Endothelial cell of umbilical vein (primary cell): ENCODE data around the gene KAZN. TPM values are rescaled to one million over a fixed set of nuclear protein-coding genes. Genes with fewer than 3 reads are reported as not detected.

Experiments used
- BruUV-seq: library from RNA; stranded (reverse); fragments of 400-500 nt; replicated peaks from 2 replicates; lab custom pipeline; 2021; lab: Mats Ljungman, UMichigan
- CTCF ChIA-PET: fragments of 300-600, 350-600 bp; sonication (Branson Sonifier 250); formaldehyde crosslinking; loops from one replicate; lab custom pipeline; 2021; ENCODE audit warnings: antibody characterized with exemption, inconsistent platforms; lab: Charles Lee
- POLR2A ChIA-PET: fragments of 300-600, 350-600 bp; sonication (Branson Sonifier 250); formaldehyde crosslinking; loops from one replicate; lab custom pipeline; 2021; ENCODE audit warnings: antibody characterized with exemption, inconsistent platforms; lab: Charles Lee
- DNase-seq: peaks from one replicate; pipeline ENCODE4 v3.0.0-alpha.2; 2011; ENCODE audit warnings: low read depth, low spot score
- FAIRE-seq: peaks from 2 replicates; lab custom pipeline; 2011; peaks lifted over from hg19 to GRCh38; lab: Jason Lieb, UNC
- H2AFZ ChIP-seq: 2 replicates; pipeline ENCODE4 v1.6.0; 2012; ENCODE audit warnings: low read depth, low read length, control low read depth, inconsistent platforms
- H3K27ac ChIP-seq: 2 replicates; pipeline ENCODE4 v1.5.1; 2011; ENCODE audit warnings: low read depth, mild to moderate bottlenecking, control low read depth, low read length, moderate library complexity; ENCODE audit not compliant: insufficient read depth
- H3K27me3 ChIP-seq, 2 experiments: 2 replicates each; pipeline versions ENCODE4 v1.6.0 to v1.6.1; 2011; ENCODE audit warnings: low read length in 2 of 2, mixed read lengths in 1 of 2; ENCODE audit not compliant: control insufficient read depth in 2 of 2, insufficient read depth in 2 of 2
- H3K36me3 ChIP-seq, 2 experiments: 2 replicates in 1 of 2; 3 replicates in 1 of 2; pipeline ENCODE4 v1.5.1; 2011; ENCODE audit warnings: low read length in 2 of 2, mild to moderate bottlenecking in 1 of 2, moderate library complexity in 1 of 2; ENCODE audit not compliant: control insufficient read depth in 2 of 2, insufficient read depth in 2 of 2; ENCODE audit errors: extremely low read depth in 1 of 2
- H3K4me1 ChIP-seq: 3 replicates; pipeline ENCODE4 v1.5.1; 2011; ENCODE audit warnings: mild to moderate bottlenecking, low read length; ENCODE audit not compliant: control insufficient read depth, insufficient read depth; ENCODE audit errors: extremely low read depth
- H3K4me2 ChIP-seq: 2 replicates; pipeline ENCODE4 v1.6.1; 2011; ENCODE audit warnings: low read length, control low read depth, mixed read lengths; ENCODE audit not compliant: insufficient read depth
- H3K4me3 ChIP-seq, 3 experiments: fragments of 200-600 bp in 1 of 3; sonication (generic), shearing (Covaris generic) in 1 of 3; replicated peaks in 1 of 3; 2 replicates each; pipeline ENCODE4 v1.5.1; 2011 to 2016; ENCODE audit warnings: control low read depth in 3 of 3, low read length in 3 of 3, mild to moderate bottlenecking in 2 of 3, inconsistent platforms in 1 of 3, low read depth in 1 of 3, moderate library complexity in 1 of 3; ENCODE audit not compliant: insufficient read depth in 1 of 3
- H3K79me2 ChIP-seq: 2 replicates; pipeline ENCODE4 v1.6.0; 2012; ENCODE audit warnings: low read length, inconsistent platforms; ENCODE audit not compliant: control insufficient read depth, insufficient read depth
- H3K9ac ChIP-seq: replicated peaks from 2 replicates; pipeline ENCODE3; 2011; ENCODE audit warnings: low read length, control low read depth; ENCODE audit not compliant: insufficient read depth; ENCODE audit errors: extremely low read depth
- H3K9me1 ChIP-seq: replicated peaks from 3 replicates; pipeline ENCODE4 v1.6.0; 2011; ENCODE audit warnings: mild to moderate bottlenecking, low read length; ENCODE audit not compliant: control insufficient read depth, insufficient read depth; ENCODE audit errors: extremely low read depth
- H3K9me3 ChIP-seq: replicated peaks from 2 replicates; pipeline ENCODE4 v1.5.1; 2012; ENCODE audit warnings: low read length, inconsistent platforms; ENCODE audit not compliant: control insufficient read depth, insufficient read depth
- H4K20me1 ChIP-seq: replicated peaks from 2 replicates; pipeline ENCODE3; 2011; ENCODE audit warnings: mild to moderate bottlenecking, low read length; ENCODE audit not compliant: control insufficient read depth, insufficient read depth; ENCODE audit errors: extremely low read depth
- EZH2 ChIP-seq: IDR thresholded peaks from 2 replicates; pipeline ENCODE4 v1.6.1; 2012; ENCODE audit warnings: borderline replicate concordance, low read depth, mild to moderate bottlenecking, moderate library complexity, low read length, inconsistent platforms; ENCODE audit not compliant: severe bottlenecking
- FOS ChIP-seq: IDR thresholded peaks from 2 replicates; pipeline ENCODE4 v1.6.1; 2011; ENCODE audit warnings: mild to moderate bottlenecking, low read length, moderate library complexity, borderline replicate concordance; ENCODE audit not compliant: insufficient read depth
- GATA2 ChIP-seq: IDR thresholded peaks from 2 replicates; pipeline ENCODE4 v1.7.0; 2011; ENCODE audit warnings: low read depth, mild to moderate bottlenecking, moderate library complexity, mixed read lengths, low read length; ENCODE audit not compliant: insufficient read length, insufficient read depth
- JUN ChIP-seq: IDR thresholded peaks from 2 replicates; pipeline ENCODE4 v1.6.1; 2011; ENCODE audit warnings: borderline replicate concordance, low read depth; ENCODE audit not compliant: insufficient read length, insufficient read depth
- MYC ChIP-seq: IDR thresholded peaks from one replicate; pipeline ENCODE4 v1.6.1; 2011; ENCODE audit warnings: mild to moderate bottlenecking, low read depth, low read length
- POLR2A ChIP-seq: IDR thresholded peaks from 2 replicates; pipeline ENCODE4 v1.6.1; 2012; ENCODE audit warnings: low read depth, mild to moderate bottlenecking, control low read depth, low read length
- POLR2AphosphoS5 ChIP-seq: IDR thresholded peaks from 2 replicates; pipeline ENCODE4 v1.6.1; 2012; ENCODE audit warnings: low read depth, mild to moderate bottlenecking, control low read depth, low read length, moderate library complexity; ENCODE audit not compliant: insufficient read depth
- dilution Hi-C: fragments of 300-500 bp; cut with MboI; formaldehyde crosslinking; loops from one replicate; pipeline ENCODE4 v1.15.0; 2019; ENCODE audit warnings: low sequenced_read_pairs; ENCODE audit not compliant: extremely low pct_ligation_motif_present
- intact Hi-C: fragments of 100-400 bp; cut with micrococcal nuclease; formaldehyde crosslinking; loops from one replicate; pipeline ENCODE4 v1.10.0; 2022
- polyA plus RNA-seq, 4 experiments: library from polyadenylated mRNA; depleted of rRNA in 3 of 4; stranded (reverse) in 3 of 4; unstranded in 1 of 4; fragments of >200 nt; gene quantifications; 2 replicates each; pipeline versions ENCODE4 v1.2.1 to v1.2.3, GENCODE V29; 2011 to 2012; ENCODE audit warnings: missing spikeins in 1 of 4
- total RNA-seq: library from RNA; stranded (reverse); gene quantifications from 2 replicates; pipeline ENCODE4 v1.2.3, GENCODE V29; 2021
- TF ChIP-seq, protein P1 (sequence below): IDR thresholded peaks from 2 replicates; pipeline ENCODE4 v1.6.1; 2011; ENCODE audit not compliant: insufficient read depth, insufficient read length
- TF ChIP-seq, protein P2 (sequence below), 2 donors: IDR thresholded peaks; 1 replicate in 1 of 2; 2 replicates in 1 of 2; pipeline ENCODE4 v1.5.1; 2011; ENCODE audit warnings: low read length in 2 of 2, mild to moderate bottlenecking in 2 of 2, moderate library complexity in 2 of 2, control low read depth in 1 of 2, inconsistent platforms in 1 of 2, low read depth in 1 of 2; ENCODE audit not compliant: insufficient read depth in 1 of 2; ENCODE audit errors: extremely low read depth in 1 of 2

KAZN gene
- total and polyA plus RNA-seq, 2 donors (not counting 3 experiments of a cell fraction or from before 2014, with no cell fraction given) = 1.6 to 5.8 TPM

DNA sequence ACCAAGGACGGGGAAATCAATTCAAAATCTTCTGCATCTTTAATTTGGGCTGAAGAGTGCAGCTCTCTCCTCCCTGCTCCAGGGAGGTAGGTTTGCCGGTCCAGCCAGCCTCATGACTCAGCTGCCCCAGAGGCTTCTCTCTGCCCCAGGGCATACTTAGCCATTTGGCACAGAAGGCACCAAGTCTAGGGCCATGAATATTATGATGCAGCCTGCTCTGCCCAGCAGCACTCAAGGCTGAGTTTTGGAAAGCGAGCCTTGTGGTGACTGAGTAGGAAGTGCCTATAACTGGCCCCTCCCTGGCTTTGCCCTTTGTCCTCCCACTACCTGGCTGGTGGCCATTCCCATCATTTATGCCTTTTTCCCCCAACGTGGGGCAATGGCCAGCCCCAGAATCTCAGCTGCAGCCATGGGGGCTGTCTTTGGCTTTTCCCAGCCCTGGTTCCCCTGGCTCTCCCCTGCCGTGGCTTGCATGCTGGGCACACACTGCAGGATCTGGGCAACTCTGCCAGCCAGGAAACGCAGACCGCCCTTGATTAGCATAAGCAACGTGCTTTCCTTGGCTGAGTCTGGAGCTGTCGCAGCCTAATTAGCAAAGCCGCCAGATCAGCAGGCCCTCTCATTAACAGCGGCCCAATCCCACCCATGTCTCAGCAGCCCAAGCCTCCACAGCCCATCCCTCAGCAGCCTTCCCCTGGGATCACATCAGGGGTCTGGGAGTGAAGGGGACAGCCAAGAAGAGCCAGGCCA lies 296.5 kb downstream of the KAZN start:
- H3K9ac ChIP-seq = no peak overlapping the region
- POLR2A ChIA-PET = no interaction called here
- H3K79me2 ChIP-seq = no peaks in the 10 kb centered on the region
- CTCF ChIA-PET = no interaction called here
- no peak for FAIRE-seq
- H3K27ac ChIP-seq = no peak overlapping the region
- no peaks in the 10 kb centered on the region for H3K9me1 ChIP-seq
- H3K27me3 ChIP-seq = no peaks in the 10 kb centered on the region
- no peak overlapping the region for H3K4me3 ChIP-seq
- no peak overlapping the region for H3K4me2 ChIP-seq
- no peak for DNase-seq
- dilution Hi-C loops (no loop called here), intact Hi-C loops (no loop called here)
- H2AFZ ChIP-seq = no peak overlapping the region
- TF ChIP-seq EZH2 (no peak), MYC (no peak), POLR2A (no peak), JUN (no peak), POLR2AphosphoS5 (no peak), FOS (no peak), GATA2 (no peak)
- TF ChIP-seq, protein P1, sequence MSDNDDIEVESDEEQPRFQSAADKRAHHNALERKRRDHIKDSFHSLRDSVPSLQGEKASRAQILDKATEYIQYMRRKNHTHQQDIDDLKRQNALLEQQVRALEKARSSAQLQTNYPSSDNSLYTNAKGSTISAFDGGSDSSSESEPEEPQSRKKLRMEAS = no peak
- TF ChIP-seq, protein P2, sequence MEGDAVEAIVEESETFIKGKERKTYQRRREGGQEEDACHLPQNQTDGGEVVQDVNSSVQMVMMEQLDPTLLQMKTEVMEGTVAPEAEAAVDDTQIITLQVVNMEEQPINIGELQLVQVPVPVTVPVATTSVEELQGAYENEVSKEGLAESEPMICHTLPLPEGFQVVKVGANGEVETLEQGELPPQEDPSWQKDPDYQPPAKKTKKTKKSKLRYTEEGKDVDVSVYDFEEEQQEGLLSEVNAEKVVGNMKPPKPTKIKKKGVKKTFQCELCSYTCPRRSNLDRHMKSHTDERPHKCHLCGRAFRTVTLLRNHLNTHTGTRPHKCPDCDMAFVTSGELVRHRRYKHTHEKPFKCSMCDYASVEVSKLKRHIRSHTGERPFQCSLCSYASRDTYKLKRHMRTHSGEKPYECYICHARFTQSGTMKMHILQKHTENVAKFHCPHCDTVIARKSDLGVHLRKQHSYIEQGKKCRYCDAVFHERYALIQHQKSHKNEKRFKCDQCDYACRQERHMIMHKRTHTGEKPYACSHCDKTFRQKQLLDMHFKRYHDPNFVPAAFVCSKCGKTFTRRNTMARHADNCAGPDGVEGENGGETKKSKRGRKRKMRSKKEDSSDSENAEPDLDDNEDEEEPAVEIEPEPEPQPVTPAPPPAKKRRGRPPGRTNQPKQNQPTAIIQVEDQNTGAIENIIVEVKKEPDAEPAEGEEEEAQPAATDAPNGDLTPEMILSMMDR (IDR thresholded peaks at IDR 0.05; ENCODE audit: extremely low read depth in 1 of 2, insufficient read depth in 1 of 2, low read depth in 1 of 2, low read length in 2 of 2) = no peak
- H3K9me3 ChIP-seq = no peaks in the 10 kb centered on the region
- H4K20me1 ChIP-seq = no peaks in the 10 kb centered on the region
- H3K36me3 ChIP-seq = no peaks in the 10 kb centered on the region
- no TSS peak for BruUV-seq
- no peaks in the 10 kb centered on the region for H3K4me1 ChIP-seq
